Calu3 (cell line): ENCODE data around the gene PSMD1. TPM values are rescaled to one million over a fixed set of nuclear protein-coding genes. Genes with fewer than 3 reads are reported as not detected.

Experiments used
- BruUV-seq: library from RNA; stranded (reverse); fragments of 400-500 nt; replicated peaks from 2 replicates; lab custom pipeline; 2021; lab: Mats Ljungman, UMichigan
- CTCF ChIA-PET: fragments of 300-600 bp; sonication (Branson Sonifier 250); formaldehyde crosslinking; loops from one replicate; lab custom pipeline; 2022; ENCODE audit warnings: antibody characterized with exemption; lab: Charles Lee
- DNase-seq: peaks from one replicate; pipeline ENCODE4 v3.0.0; 2022
- H3K27ac Mint-ChIP-seq: one replicate; pipeline ENCODE4 v1.8.0; 2022; ENCODE audit warnings: mixed read lengths; ENCODE audit not compliant: unreplicated experiment
- H3K27me3 Mint-ChIP-seq: one replicate; pipeline ENCODE4 v1.8.0; 2022; ENCODE audit warnings: mixed read lengths; ENCODE audit not compliant: unreplicated experiment
- H3K36me3 Mint-ChIP-seq: one replicate; pipeline ENCODE4 v1.8.0; 2022; ENCODE audit warnings: mild to moderate bottlenecking, moderate library complexity, mixed read lengths; ENCODE audit not compliant: insufficient read depth, unreplicated experiment
- H3K4me1 Mint-ChIP-seq: one replicate; pipeline ENCODE4 v1.8.0; 2022; ENCODE audit warnings: mild to moderate bottlenecking, low read depth, mixed read lengths; ENCODE audit not compliant: unreplicated experiment
- H3K4me3 Mint-ChIP-seq: one replicate; pipeline ENCODE4 v1.8.0; 2022; ENCODE audit warnings: mild to moderate bottlenecking, low read depth, moderate library complexity, mixed read lengths; ENCODE audit not compliant: unreplicated experiment
- H3K9me3 Mint-ChIP-seq: one replicate; pipeline ENCODE4 v1.8.0; 2022; ENCODE audit warnings: low read depth, mixed read lengths; ENCODE audit not compliant: unreplicated experiment
- CTCF ChIP-seq: fragments of 200-600 bp; IDR thresholded peaks from one replicate; pipeline ENCODE4 v1.8.0; 2022; ENCODE audit warnings: antibody characterized with exemption; ENCODE audit not compliant: unreplicated experiment
- intact Hi-C: fragments of 100-400 bp; cut with micrococcal nuclease; formaldehyde crosslinking; loops from one replicate; pipeline ENCODE4 v1.10.0; 2022; ENCODE audit not compliant: unreplicated experiment
- total RNA-seq: library from RNA; stranded (reverse); gene quantifications from 2 replicates; pipeline ENCODE4 v1.2.3, GENCODE V29; 2022

The PSMD1 gene
- total RNA-seq, 1 experiment from 2014 or later = 135 TPM

GRCh38 chr2:231199219-231199618 is 142.6 kb downstream of the PSMD1 start:
- TF ChIP-seq CTCF = no peak
- CTCF ChIA-PET = interaction anchor here (0.6 kb wide), 1 partner anchor 1399 kb away, joined by 3 read pairs; no protein-coding TSS in a partner anchor
- intact Hi-C loops = no loop called here
- H3K4me3 Mint-ChIP-seq = peak overlapping the region; percentile 90
- no peaks in the 10 kb centered on the region for H3K4me1 Mint-ChIP-seq
- no peak for DNase-seq
- peaks cover 23% of the 10 kb centered on the region for H3K36me3 Mint-ChIP-seq
- peak overlapping the region; percentile 76 for H3K27ac Mint-ChIP-seq
- H3K27me3 Mint-ChIP-seq = no peaks in the 10 kb centered on the region
- H3K9me3 Mint-ChIP-seq = peaks cover 5% of the 10 kb centered on the region
- no TSS peak for BruUV-seq

- Mint-ChIP-seq H3K27me3 (no peaks in the 10 kb centered on the region), H3K4me1 (no peaks in the 10 kb centered on the region), H3K27ac (no peak overlapping the region), H3K4me3 (no peak overlapping the region), H3K9me3 (peaks cover 5% of the 10 kb centered on the region), H3K36me3 (peaks cover 23% of the 10 kb centered on the region)
- no peak for TF ChIP-seq CTCF
- intact Hi-C loops = no loop called here
- CTCF ChIA-PET = no interaction called here
- no peak for DNase-seq
- BruUV-seq = no TSS peak
Measured at GRCh38 chr2:231200805-231201474, 144.3 kb downstream of the PSMD1 start.

- intact Hi-C loops = no loop called here
- Mint-ChIP-seq H3K4me1 (no peaks in the 10 kb centered on the region), H3K36me3 (peaks cover 23% of the 10 kb centered on the region), H3K27ac (no peak overlapping the region), H3K27me3 (no peaks in the 10 kb centered on the region), H3K4me3 (no peak overlapping the region), H3K9me3 (peaks cover 5% of the 10 kb centered on the region)
- no peak for TF ChIP-seq CTCF
- CTCF ChIA-PET = no interaction called here
- no TSS peak for BruUV-seq
- no peak for DNase-seq
Measured at GRCh38 chr2:231201475-231201814, 144.8 kb downstream of the PSMD1 start.

- peaks cover 18% of the 10 kb centered on the region for H3K36me3 Mint-ChIP-seq
- H3K4me1 Mint-ChIP-seq = no peaks in the 10 kb centered on the region
- H3K9me3 Mint-ChIP-seq = peaks cover 2% of the 10 kb centered on the region
- H3K27me3 Mint-ChIP-seq = no peaks in the 10 kb centered on the region
- intact Hi-C loops = no loop called here
- DNase-seq = no peak
- no TSS peak for BruUV-seq
- no peak overlapping the region for H3K4me3 Mint-ChIP-seq
- H3K27ac Mint-ChIP-seq = no peak overlapping the region
- CTCF ChIA-PET = no interaction called here
- no peak for TF ChIP-seq CTCF
Measured at GRCh38 chr2:231203087-231203486, 146.4 kb downstream of the PSMD1 start.
